Activated CD8-positive, alpha-beta memory T cell treated with anti-CD3 and anti-CD28 coated beads, Interleukin-2, amount 10 ng/mL, durations not matched to agents 7 days and 5 days (primary cell): ENCODE measurements around the gene MYL9. TPM values are rescaled to one million over a fixed set of nuclear protein-coding genes. Genes with fewer than 3 reads are reported as not detected.

Experiments
- ATAC-seq: fragments of 150-1000 bp; cut with Tn5 transposase; one replicate; pipeline ENCODE4 v1.10.0; 2021; ENCODE audit warnings: moderate library complexity
- CTCF ChIA-PET: fragments of 350-600 bp; sonication (Branson Sonifier 250); formaldehyde crosslinking; loops from one replicate; lab custom pipeline; 2021; ENCODE audit warnings: antibody characterized with exemption; lab: Charles Lee
- DNase-seq: peaks from one replicate; pipeline ENCODE4 v3.0.0-alpha.2; 2020
- H3K27ac Mint-ChIP-seq: one replicate; pipeline ENCODE4 v1.8.0; 2021; ENCODE audit warnings: mild to moderate bottlenecking, mixed read lengths
- H3K27me3 Mint-ChIP-seq: one replicate; pipeline ENCODE4 v1.8.0; 2021; ENCODE audit warnings: mixed read lengths
- H3K36me3 Mint-ChIP-seq: one replicate; pipeline ENCODE4 v1.8.0; 2021; ENCODE audit warnings: mild to moderate bottlenecking, mixed read lengths
- H3K4me1 Mint-ChIP-seq: one replicate; pipeline ENCODE4 v1.8.0; 2021; ENCODE audit warnings: mixed read lengths
- H3K4me3 Mint-ChIP-seq: one replicate; pipeline ENCODE4 v1.8.0; 2021; ENCODE audit warnings: mild to moderate bottlenecking, moderate library complexity, mixed read lengths
- H3K9me3 Mint-ChIP-seq: one replicate; pipeline ENCODE4 v1.8.0; 2022; ENCODE audit warnings: low read depth, mixed read lengths
- total RNA-seq, 2 experiments: library from RNA; stranded (reverse); gene quantifications; one replicate each; pipeline ENCODE4 v1.2.3, GENCODE V29; 2021

MYL9 gene
- total RNA-seq, 2 experiments from 2014 or later = 0.59 to 0.96 TPM

DNA sequence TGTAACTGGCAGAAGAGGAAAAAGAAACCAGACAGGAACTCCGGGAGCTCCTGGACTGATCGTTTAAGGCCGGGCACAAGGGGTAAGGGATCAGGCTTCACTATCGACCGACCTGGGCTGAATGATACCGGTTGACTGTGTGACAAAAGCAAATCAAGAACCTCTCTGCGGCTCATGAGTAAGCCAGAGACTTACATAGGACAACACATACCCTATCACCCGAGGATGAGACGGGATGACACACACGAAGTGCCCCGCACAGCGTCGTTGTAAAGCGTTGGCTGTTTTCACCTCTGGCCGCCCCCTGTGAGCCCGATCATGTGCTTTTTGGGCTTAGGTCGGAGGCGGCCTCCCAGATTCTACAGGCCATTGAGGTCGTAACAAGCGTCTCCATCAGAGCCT lies 31.4 kb downstream of the MYL9 start:
- CTCF ChIA-PET = interaction anchor here (1.0 to 6.4 kb wide), 8 partner anchors 14 to 291 kb away, joined by 3 to 54 read pairs (median 4); partner anchors contain the start of gene RAB5IF
- DNase-seq (peak; percentile 81), ATAC-seq (peak; percentile 55)
- Mint-ChIP-seq H3K27me3 (no peaks in the 10 kb centered on the region), H3K4me3 (peak overlapping the region; percentile 83), H3K9me3 (no peaks in the 10 kb centered on the region), H3K4me1 (peaks cover 37% of the 10 kb centered on the region), H3K27ac (peak overlapping the region; percentile 94), H3K36me3 (peaks cover 8% of the 10 kb centered on the region)

DNA sequence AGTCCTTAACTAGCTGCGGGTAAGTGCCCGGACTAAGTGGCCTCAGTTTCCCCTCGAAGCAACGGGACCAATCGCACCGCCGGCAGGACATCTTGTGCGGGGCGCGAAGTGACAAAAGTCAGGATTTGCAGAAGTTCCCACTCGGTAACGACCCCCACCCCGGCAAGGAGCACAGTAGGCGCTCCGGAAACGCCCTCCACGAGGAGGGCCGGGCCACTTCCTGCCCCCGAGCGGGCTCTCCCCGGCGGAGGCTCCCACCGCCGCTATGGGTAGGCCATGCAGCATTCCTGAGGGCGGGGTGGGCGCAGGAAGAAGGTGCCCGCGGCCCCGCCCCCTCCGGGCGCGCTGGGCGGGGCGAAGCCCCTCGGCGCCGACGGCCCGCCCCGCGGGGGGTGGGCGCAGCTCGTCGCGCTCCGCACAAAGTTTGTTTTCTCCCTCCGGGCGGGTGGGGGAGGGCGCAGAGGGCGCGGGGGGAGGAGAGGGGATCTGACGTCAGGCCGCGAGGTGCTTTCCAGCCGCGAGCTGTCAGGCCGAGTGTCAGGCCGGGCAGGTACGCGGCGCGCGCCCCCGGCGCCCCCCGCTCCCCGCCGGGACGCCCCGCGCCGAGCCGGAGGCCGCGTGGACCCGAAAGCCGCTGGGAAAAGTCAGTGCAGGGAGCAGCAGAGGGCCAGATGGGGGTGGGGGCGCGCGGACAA lies 31.9 kb downstream of the MYL9 start, which contains the start of gene TGIF2:
TGIF2 (plus strand) TSS at position 495 of the 695 bp plus-strand sequence. CDS start 5,178 bp downstream, outside the sequence.
- H3K27ac Mint-ChIP-seq = peak within 1 kb of the TSS; percentile 94
- no peaks in the 10 kb centered on the region for H3K9me3 Mint-ChIP-seq
- H3K27me3 Mint-ChIP-seq = no peaks in the 10 kb centered on the region
- H3K36me3 Mint-ChIP-seq = peaks cover 8% of the 10 kb centered on the region
- DNase-seq (peak; percentile 92), ATAC-seq (peak; percentile 81)
- CTCF ChIA-PET = interaction anchor here (0.6 to 6.4 kb wide), 12 partner anchors 12 to 291 kb away, joined by 3 to 54 read pairs (median 4); partner anchors contain the start of gene RAB5IF
- peaks cover 37% of the 10 kb centered on the region for H3K4me1 Mint-ChIP-seq
- H3K4me3 Mint-ChIP-seq = peak within 1 kb of the TSS; percentile 85

GRCh38 chr20:36573798-36574365 lies 32.6 kb downstream of the MYL9 start:
- H3K4me1 Mint-ChIP-seq = peaks cover 37% of the 10 kb centered on the region
- H3K27ac Mint-ChIP-seq = peak overlapping the region; percentile 79
- peak; percentile 1 for ATAC-seq
- CTCF ChIA-PET = interaction anchor here (0.6 to 6.4 kb wide), 9 partner anchors 11 to 181 kb away, joined by 3 to 54 read pairs (median 4); partner anchors contain the start of gene RAB5IF
- peaks cover 14% of the 10 kb centered on the region for H3K36me3 Mint-ChIP-seq
- no peaks in the 10 kb centered on the region for H3K9me3 Mint-ChIP-seq
- no peaks in the 10 kb centered on the region for H3K27me3 Mint-ChIP-seq
- peak overlapping the region; percentile 85 for H3K4me3 Mint-ChIP-seq
- peak; percentile 56 for DNase-seq

DNA sequence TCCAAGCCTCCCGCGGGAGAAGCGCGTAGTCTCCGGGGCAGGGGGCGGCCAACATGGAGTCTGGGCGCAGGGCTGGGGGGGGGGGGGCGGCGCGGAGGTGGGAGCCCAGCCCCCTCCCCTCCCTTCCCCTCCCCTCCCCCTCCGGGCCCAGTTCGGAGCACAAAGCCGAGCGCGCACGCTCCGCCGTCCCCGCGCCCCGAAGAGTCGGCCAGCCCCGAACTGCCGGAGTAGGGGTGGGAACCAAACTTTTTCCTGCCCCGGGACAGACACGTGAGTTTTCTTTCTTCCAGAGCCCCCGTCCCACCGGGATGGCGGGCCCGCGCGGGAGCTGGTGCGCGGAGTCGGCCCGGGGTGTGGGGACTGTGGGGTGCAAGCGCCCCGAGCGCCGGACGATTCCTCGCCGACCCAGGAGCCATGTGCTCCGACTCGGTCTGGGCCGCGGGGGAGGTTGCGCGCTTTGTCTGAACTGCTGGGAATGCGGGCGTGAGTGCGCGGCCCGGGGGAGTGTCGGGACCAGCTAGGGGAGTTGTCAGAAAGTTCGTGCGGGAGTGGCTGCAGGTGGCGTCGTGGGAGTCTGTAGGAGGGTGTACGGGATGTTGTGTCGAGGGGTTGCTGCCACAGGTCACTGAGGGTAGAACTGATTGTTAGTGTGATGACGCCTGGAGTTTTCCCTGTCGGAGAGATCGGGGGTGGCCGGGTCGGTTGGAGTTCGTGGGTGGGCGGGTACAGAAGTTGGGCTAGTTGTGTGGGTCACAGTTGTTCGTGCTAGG lies 33.2 kb downstream of the MYL9 start:
- Mint-ChIP-seq H3K4me3 (peak overlapping the region; percentile 85), H3K27ac (peak overlapping the region; percentile 87), H3K9me3 (no peaks in the 10 kb centered on the region), H3K4me1 (peaks cover 37% of the 10 kb centered on the region), H3K27me3 (no peaks in the 10 kb centered on the region), H3K36me3 (peaks cover 18% of the 10 kb centered on the region)
- DNase-seq (peak; percentile 61), ATAC-seq (peak; percentile 13)
- CTCF ChIA-PET = interaction anchor here (0.6 to 6.4 kb wide), 10 partner anchors 9 to 159 kb away, joined by 3 to 54 read pairs (median 4); partner anchors contain the start of gene RAB5IF

GRCh38 chr20:36576081-36576445 lies 34.7 kb downstream of the MYL9 start:
- Mint-ChIP-seq H3K4me1 (peaks cover 45% of the 10 kb centered on the region), H3K4me3 (no peak overlapping the region), H3K9me3 (no peaks in the 10 kb centered on the region), H3K27ac (peak overlapping the region; percentile 55), H3K27me3 (no peaks in the 10 kb centered on the region), H3K36me3 (peaks cover 29% of the 10 kb centered on the region)
- no peak for DNase-seq
- CTCF ChIA-PET = interaction anchor here (2.2 to 6.4 kb wide), 3 partner anchors 12 to 29 kb away, joined by 13 to 54 read pairs (median 43); partner anchors contain the start of gene RAB5IF
- no peak for ATAC-seq

DNA sequence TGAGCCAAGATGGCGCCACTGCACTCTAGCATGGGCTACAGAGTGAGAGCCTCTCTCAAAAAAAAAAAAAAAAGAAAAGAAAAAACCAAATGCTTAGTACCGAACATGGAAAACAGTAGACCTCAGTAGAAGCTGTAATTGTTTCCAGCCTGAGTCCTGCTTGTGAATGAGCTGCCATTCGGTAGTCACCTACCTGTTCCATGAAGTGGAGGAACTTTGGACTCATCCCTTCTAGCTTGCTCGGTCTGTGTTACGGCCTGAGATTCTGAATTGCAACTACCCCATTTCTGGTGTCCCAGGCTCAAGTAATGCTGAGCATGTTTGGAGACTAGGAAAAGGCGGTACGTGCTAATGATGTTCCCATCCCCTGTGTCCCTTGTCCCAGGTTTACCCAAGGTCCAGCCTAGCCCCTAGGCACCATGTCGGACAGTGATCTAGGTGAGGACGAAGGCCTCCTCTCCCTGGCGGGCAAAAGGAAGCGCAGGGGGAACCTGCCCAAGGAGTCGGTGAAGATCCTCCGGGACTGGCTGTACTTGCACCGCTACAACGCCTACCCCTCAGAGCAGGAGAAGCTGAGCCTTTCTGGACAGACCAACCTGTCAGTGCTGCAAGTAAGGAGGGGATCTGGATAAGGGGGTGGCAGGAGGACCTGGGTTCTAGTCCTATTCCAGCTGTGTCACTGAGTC lies 37.2 kb downstream of the MYL9 start:
- ATAC-seq (no peak), DNase-seq (no peak)
- H3K27me3 Mint-ChIP-seq = no peaks in the 10 kb centered on the region
- CTCF ChIA-PET = interaction anchor here (6.4 kb wide), 1 partner anchor 27 kb away, joined by 54 read pairs; the partner anchor contains the start of gene RAB5IF
- H3K27ac Mint-ChIP-seq = no peak overlapping the region
- no peak overlapping the region for H3K4me3 Mint-ChIP-seq
- H3K9me3 Mint-ChIP-seq = no peaks in the 10 kb centered on the region
- peaks cover 39% of the 10 kb centered on the region for H3K36me3 Mint-ChIP-seq
- peaks cover 46% of the 10 kb centered on the region for H3K4me1 Mint-ChIP-seq

GRCh38 chr20:36579996-36580545 lies 38.8 kb downstream of the MYL9 start:
- peaks cover 44% of the 10 kb centered on the region for H3K4me1 Mint-ChIP-seq
- no peak for ATAC-seq
- CTCF ChIA-PET = interaction anchor here (1.2 to 1.5 kb wide), 2 partner anchors 15 to 24 kb away, joined by 3 read pairs; no protein-coding TSS in a partner anchor
- H3K27ac Mint-ChIP-seq = peak overlapping the region; percentile 65
- no peak for DNase-seq
- no peaks in the 10 kb centered on the region for H3K9me3 Mint-ChIP-seq
- H3K36me3 Mint-ChIP-seq = peaks cover 40% of the 10 kb centered on the region
- no peak overlapping the region for H3K4me3 Mint-ChIP-seq
- no peaks in the 10 kb centered on the region for H3K27me3 Mint-ChIP-seq

DNA sequence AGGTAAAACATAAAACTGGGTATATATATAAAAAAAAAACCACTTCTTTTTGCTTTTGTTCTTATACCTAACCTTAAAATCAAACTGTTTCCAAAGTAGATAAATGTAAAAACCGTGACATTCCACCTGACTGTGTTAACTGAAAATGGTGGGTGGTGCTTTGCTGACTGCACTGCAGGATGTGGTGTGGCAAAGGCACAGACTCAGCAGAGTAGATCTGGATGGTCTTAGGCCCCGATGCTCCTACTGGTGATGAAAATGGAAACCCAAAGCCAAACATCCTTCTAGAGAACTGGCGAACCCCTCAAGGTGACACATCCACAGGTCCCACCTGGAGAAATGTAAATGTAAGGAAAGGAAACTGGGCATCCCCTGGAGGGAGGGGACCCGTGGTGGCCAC lies 41.0 kb downstream of the MYL9 start:
- no peaks in the 10 kb centered on the region for H3K9me3 Mint-ChIP-seq
- CTCF ChIA-PET = interaction anchor here (3.2 kb wide), 1 partner anchor 23 kb away, joined by 12 read pairs; the partner anchor contains the start of gene RAB5IF
- H3K27me3 Mint-ChIP-seq = no peaks in the 10 kb centered on the region
- DNase-seq = peak; percentile 68
- peak; percentile 91 for ATAC-seq
- H3K4me1 Mint-ChIP-seq = peaks cover 37% of the 10 kb centered on the region
- no peak overlapping the region for H3K4me3 Mint-ChIP-seq
- peak overlapping the region; percentile 82 for H3K27ac Mint-ChIP-seq
- peaks cover 37% of the 10 kb centered on the region for H3K36me3 Mint-ChIP-seq

- no peaks in the 10 kb centered on the region for H3K27me3 Mint-ChIP-seq
- peaks cover 40% of the 10 kb centered on the region for H3K36me3 Mint-ChIP-seq
- no peak overlapping the region for H3K4me3 Mint-ChIP-seq
- CTCF ChIA-PET = interaction anchor here (3.2 kb wide), 1 partner anchor 23 kb away, joined by 12 read pairs; the partner anchor contains the start of gene RAB5IF
- DNase-seq (no peak), ATAC-seq (no peak)
- H3K4me1 Mint-ChIP-seq = peaks cover 41% of the 10 kb centered on the region
- no peaks in the 10 kb centered on the region for H3K9me3 Mint-ChIP-seq
- peak overlapping the region; percentile 82 for H3K27ac Mint-ChIP-seq
Measured at GRCh38 chr20:36582821-36583220, 41.5 kb downstream of the MYL9 start.

GRCh38 chr20:36584018-36584481 lies 42.7 kb downstream of the MYL9 start:
- Mint-ChIP-seq H3K36me3 (peaks cover 37% of the 10 kb centered on the region), H3K27ac (peak overlapping the region; percentile 65)
- DNase-seq = no peak

DNA sequence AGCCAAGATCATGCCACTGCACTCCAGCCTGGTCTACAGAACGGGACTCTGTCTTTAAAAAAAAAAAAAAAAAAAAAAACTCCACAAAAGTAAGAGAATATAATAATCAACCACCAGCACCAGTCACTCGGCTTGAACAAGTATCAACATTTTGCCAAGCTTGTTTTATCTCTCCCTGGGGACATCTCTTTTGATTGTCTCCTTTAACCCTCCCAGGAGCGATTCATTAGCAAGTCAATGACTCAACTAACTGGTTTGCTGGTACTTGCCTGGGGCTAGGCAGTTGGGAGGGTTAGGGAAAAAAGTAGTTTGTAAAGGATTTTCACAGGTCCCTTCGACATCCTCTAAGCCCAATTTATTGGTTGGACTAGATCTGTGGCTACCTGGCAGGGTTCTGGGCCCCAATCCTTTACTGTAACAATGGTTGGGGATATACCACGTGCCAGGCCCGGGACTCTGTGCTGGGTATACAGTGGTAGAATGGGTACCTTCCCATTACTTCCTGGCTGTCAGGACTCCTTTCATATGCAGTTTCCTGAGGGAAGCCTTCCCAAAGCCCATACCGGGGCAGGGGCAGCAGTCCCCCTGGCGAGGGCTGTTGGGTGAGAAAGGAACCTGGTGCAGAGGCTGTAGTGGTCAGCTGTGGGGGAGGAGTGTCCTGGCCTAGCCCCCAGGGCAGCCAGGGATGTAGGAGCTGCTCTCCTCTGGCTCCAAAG lies 44.2 kb downstream of the MYL9 start:
- no peak overlapping the region for H3K4me3 Mint-ChIP-seq
- peaks cover 27% of the 10 kb centered on the region for H3K36me3 Mint-ChIP-seq
- ATAC-seq = no peak
- H3K9me3 Mint-ChIP-seq = no peaks in the 10 kb centered on the region
- CTCF ChIA-PET = interaction anchor here (0.7 to 3.2 kb wide), 3 partner anchors 10 to 20 kb away, joined by 3 to 12 read pairs (median 5); partner anchors contain the start of genes RAB5IF and TGIF2
- no peak overlapping the region for H3K27ac Mint-ChIP-seq
- no peak for DNase-seq
- H3K4me1 Mint-ChIP-seq = peaks cover 45% of the 10 kb centered on the region
- H3K27me3 Mint-ChIP-seq = no peaks in the 10 kb centered on the region

More at GRCh38 chr20:36584018-36584481, 42.7 kb downstream of the MYL9 start:
- H3K27me3 Mint-ChIP-seq = no peaks in the 10 kb centered on the region
- no peaks in the 10 kb centered on the region for H3K9me3 Mint-ChIP-seq
- no peak for ATAC-seq
- CTCF ChIA-PET = interaction anchor here (3.2 kb wide), 1 partner anchor 22 kb away, joined by 12 read pairs; the partner anchor contains the start of gene RAB5IF
- no peak overlapping the region for H3K4me3 Mint-ChIP-seq
- peaks cover 50% of the 10 kb centered on the region for H3K4me1 Mint-ChIP-seq
